ENCODE measurements around the gene IL16. TPM values are rescaled to one million over a fixed set of nuclear protein-coding genes. Genes with fewer than 3 reads are reported as not detected.
"Not testable (repeated sequence)": the region's sequence is repeated elsewhere in the genome, so short reads cannot be mapped to it uniquely, and the experiment has no call there.

IL16 gene
- total RNA-seq, 2 donors from 2014 or later = 87.1 to 104 TPM

DNA sequence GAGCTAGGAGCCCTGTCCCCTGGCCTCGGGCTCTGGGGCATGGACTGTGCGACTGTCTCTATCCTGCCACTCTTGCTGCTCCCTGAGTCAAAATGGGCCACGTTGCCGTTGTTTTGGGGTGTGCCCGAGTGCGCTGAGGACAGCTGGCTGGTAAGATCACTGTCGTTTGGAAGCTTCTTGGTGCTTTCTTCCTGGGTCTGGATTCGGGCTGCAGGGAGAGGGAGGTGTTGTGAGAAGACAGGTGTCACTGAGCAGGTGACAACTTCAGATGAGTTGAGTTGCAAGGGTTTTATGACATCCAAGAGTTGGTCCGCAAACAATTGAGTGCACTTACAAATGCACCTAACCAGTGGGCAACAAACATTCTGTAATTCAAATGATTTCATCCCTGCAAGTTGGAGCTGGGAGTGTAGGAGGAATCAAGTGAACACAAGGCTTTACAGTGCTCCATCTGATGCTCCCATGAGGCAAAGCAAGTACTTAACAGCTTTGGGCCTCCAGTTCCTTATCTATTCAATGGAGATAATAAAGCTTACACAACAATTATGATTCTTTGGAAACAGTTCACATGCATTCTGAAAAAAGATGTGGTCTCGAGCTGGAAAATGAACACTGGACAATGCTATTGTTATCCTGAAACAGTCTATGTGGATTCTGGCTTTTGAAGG, 138.2 kb downstream of the IL16 start:
- no peaks in the 10 kb centered on the region for H3K36me3 Mint-ChIP-seq (ENCODE audit: low read depth)
- H3K4me3 Mint-ChIP-seq = no peak overlapping the region
- peaks cover 5% of the 10 kb centered on the region for H3K27me3 Mint-ChIP-seq
- H3K9me3 ChIP-seq (ENCODE audit: control insufficient read depth, low read length, poor library complexity, severe bottlenecking) = no peaks in the 10 kb centered on the region
- no peak overlapping the region for H3K27ac Mint-ChIP-seq
- DNase-seq (no peak), ATAC-seq (no peak)
- peaks cover 13% of the 10 kb centered on the region for H3K4me1 Mint-ChIP-seq

DNA sequence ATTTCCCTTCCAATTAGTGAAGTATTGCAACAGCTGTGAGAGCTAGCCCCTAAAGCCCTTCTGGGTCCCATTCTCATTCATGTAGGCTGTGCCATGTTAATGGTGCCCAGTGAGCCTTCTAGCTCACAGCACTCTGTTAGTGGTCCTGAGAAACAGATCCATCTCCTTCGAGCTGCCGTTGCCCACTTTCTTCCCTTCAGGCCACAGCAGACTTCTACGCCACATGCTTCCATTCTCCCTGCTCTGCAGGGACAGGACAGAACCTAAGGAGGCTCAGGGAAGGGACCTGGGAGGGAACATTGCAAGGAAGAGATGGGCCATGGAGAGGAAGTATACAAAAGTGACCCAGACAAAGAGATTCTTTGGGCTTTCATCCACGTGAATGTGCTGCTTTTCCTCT, 139.0 kb downstream of the IL16 start:
- H3K27ac Mint-ChIP-seq = no peak overlapping the region
- H3K9me3 ChIP-seq (ENCODE audit: control insufficient read depth, low read length, poor library complexity, severe bottlenecking) = no peaks in the 10 kb centered on the region
- peaks cover 9% of the 10 kb centered on the region for H3K27me3 Mint-ChIP-seq
- ATAC-seq (no peak), DNase-seq (no peak)
- no peaks in the 10 kb centered on the region for H3K36me3 Mint-ChIP-seq (ENCODE audit: low read depth)
- H3K4me1 Mint-ChIP-seq = peaks cover 14% of the 10 kb centered on the region
- H3K4me3 Mint-ChIP-seq = no peak overlapping the region

DNA sequence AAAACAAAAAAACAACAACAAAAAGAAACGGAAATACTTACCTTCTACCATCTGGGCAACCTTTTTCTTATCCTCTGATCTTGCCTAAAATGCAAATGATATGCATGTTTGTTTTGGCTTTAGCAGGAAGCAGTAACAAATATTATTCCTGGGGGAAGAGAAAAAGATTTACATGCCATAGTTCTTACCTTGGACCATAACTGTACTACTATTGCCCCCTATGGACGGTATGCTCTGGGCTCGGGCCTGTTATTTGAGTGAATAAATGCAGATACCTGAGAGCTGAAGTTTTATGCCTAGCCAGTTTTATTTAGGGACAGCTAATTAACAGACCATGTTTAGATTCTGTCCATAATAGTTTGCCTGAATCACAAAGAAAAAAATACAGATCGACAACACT, 139.9 kb downstream of the IL16 start:
- Mint-ChIP-seq H3K4me3 (no peak overlapping the region), H3K4me1 (peaks cover 12% of the 10 kb centered on the region), H3K27me3 (peaks cover 13% of the 10 kb centered on the region), H3K36me3 (ENCODE audit: low read depth) (no peaks in the 10 kb centered on the region), H3K27ac (no peak overlapping the region)
- no peaks in the 10 kb centered on the region for H3K9me3 ChIP-seq (ENCODE audit: control insufficient read depth, low read length, poor library complexity, severe bottlenecking)
- ATAC-seq (peak; percentile 62), DNase-seq (no peak)

- ATAC-seq (no peak), DNase-seq (no peak)
- H3K4me3 Mint-ChIP-seq = no peak overlapping the region
- H3K9me3 ChIP-seq (ENCODE audit: control insufficient read depth, low read length, poor library complexity, severe bottlenecking) = no peaks in the 10 kb centered on the region
- no peak overlapping the region for H3K27ac Mint-ChIP-seq
- H3K27me3 Mint-ChIP-seq = peaks cover 13% of the 10 kb centered on the region
- peaks cover 9% of the 10 kb centered on the region for H3K4me1 Mint-ChIP-seq
- no peaks in the 10 kb centered on the region for H3K36me3 Mint-ChIP-seq (ENCODE audit: low read depth)
These were observed 140.6 kb downstream of the IL16 start for GRCh38 chr15:81337241-81337640.

DNA sequence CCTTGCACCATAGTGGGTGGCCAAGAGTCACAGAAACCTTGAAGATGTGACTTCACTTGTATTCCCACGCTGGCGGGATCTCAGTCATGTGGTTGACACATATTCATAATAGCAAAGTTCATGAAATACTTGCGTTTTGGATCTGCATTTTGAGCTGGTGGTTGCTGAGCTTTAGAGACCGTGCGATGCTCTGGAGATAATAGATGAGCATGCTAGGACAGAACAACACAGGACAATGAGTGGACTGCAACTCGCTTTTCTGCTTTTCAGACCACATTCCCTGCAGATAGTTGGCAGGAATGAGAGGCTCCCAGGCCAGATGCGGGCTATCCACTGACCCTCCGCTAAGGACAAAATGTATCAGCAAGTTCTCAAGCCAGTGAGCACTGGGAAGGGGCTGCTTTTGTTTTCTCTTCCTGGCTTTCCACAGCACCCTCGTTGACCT, 141.1 kb downstream of the IL16 start:
- no peak overlapping the region for H3K4me3 Mint-ChIP-seq
- H3K9me3 ChIP-seq (ENCODE audit: control insufficient read depth, low read length, poor library complexity, severe bottlenecking) = no peaks in the 10 kb centered on the region
- ATAC-seq (no peak), DNase-seq (no peak)
- peaks cover 9% of the 10 kb centered on the region for H3K4me1 Mint-ChIP-seq
- no peaks in the 10 kb centered on the region for H3K36me3 Mint-ChIP-seq (ENCODE audit: low read depth)
- H3K27me3 Mint-ChIP-seq = peaks cover 13% of the 10 kb centered on the region
- no peak overlapping the region for H3K27ac Mint-ChIP-seq

GRCh38 chr15:81338170-81339007, 141.7 kb downstream of the IL16 start:
- peaks cover 13% of the 10 kb centered on the region for H3K27me3 Mint-ChIP-seq
- H3K27ac Mint-ChIP-seq = no peak overlapping the region
- no peak for ATAC-seq
- DNase-seq = no peak
- H3K4me1 Mint-ChIP-seq = peaks cover 9% of the 10 kb centered on the region
- no peak overlapping the region for H3K4me3 Mint-ChIP-seq
- no peaks in the 10 kb centered on the region for H3K9me3 ChIP-seq (ENCODE audit: control insufficient read depth, low read length, poor library complexity, severe bottlenecking)
- no peaks in the 10 kb centered on the region for H3K36me3 Mint-ChIP-seq (ENCODE audit: low read depth)

- no peaks in the 10 kb centered on the region for H3K9me3 ChIP-seq (ENCODE audit: control insufficient read depth, low read length, poor library complexity, severe bottlenecking)
- Mint-ChIP-seq H3K4me3 (no peak overlapping the region), H3K4me1 (peaks cover 9% of the 10 kb centered on the region), H3K27me3 (peaks cover 21% of the 10 kb centered on the region), H3K36me3 (ENCODE audit: low read depth) (peaks cover 2% of the 10 kb centered on the region), H3K27ac (no peak overlapping the region)
- no peak for ATAC-seq
- DNase-seq = no peak
These were observed 142.6 kb downstream of the IL16 start for GRCh38 chr15:81339321-81339720.

- Mint-ChIP-seq H3K27me3 (peaks cover 21% of the 10 kb centered on the region), H3K4me3 (no peak overlapping the region), H3K4me1 (peaks cover 9% of the 10 kb centered on the region), H3K36me3 (ENCODE audit: low read depth) (peaks cover 2% of the 10 kb centered on the region), H3K27ac (no peak overlapping the region)
- no peaks in the 10 kb centered on the region for H3K9me3 ChIP-seq (ENCODE audit: control insufficient read depth, low read length, poor library complexity, severe bottlenecking)
- DNase-seq (no peak), ATAC-seq (no peak)
These were observed 143.2 kb downstream of the IL16 start for GRCh38 chr15:81339851-81340250.

DNA sequence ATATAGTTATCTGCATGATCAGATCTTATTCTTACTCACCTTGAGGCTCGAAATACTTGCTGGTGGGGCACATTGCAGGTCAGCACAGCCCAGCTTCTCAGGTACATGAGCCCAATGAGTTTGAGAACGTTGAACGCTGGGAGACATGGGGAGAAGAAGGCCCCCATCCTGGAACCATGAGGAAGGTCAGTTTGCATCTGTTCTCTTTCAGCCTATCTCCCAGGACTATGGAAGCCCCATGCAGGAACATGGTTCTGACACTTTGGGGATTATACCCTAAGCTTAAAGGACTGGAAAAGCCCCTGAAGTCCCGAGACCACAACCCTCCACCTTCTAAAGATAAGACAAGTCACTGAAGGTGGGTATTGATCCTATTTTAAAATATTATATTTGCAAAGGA, 144.7 kb downstream of the IL16 start:
- DNase-seq (no peak), ATAC-seq (no peak)
- no peak overlapping the region for H3K27ac Mint-ChIP-seq
- peaks cover 9% of the 10 kb centered on the region for H3K4me1 Mint-ChIP-seq
- H3K36me3 Mint-ChIP-seq (ENCODE audit: low read depth) = peaks cover 2% of the 10 kb centered on the region
- H3K9me3 ChIP-seq (ENCODE audit: control insufficient read depth, low read length, poor library complexity, severe bottlenecking) = no peaks in the 10 kb centered on the region
- peaks cover 21% of the 10 kb centered on the region for H3K27me3 Mint-ChIP-seq
- H3K4me3 Mint-ChIP-seq = no peak overlapping the region

- no peaks in the 10 kb centered on the region for H3K9me3 ChIP-seq (ENCODE audit: control insufficient read depth, low read length, poor library complexity, severe bottlenecking)
- Mint-ChIP-seq H3K27me3 (peaks cover 32% of the 10 kb centered on the region), H3K4me3 (no peak overlapping the region), H3K36me3 (ENCODE audit: low read depth) (peaks cover 2% of the 10 kb centered on the region), H3K4me1 (peaks cover 5% of the 10 kb centered on the region), H3K27ac (no peak overlapping the region)
- DNase-seq (no peak), ATAC-seq (no peak)
These were observed 146.7 kb downstream of the IL16 start for GRCh38 chr15:81343371-81343770.

- ATAC-seq (no peak), DNase-seq (no peak)
- no peak overlapping the region for H3K4me3 Mint-ChIP-seq
- H3K27me3 Mint-ChIP-seq = peaks cover 27% of the 10 kb centered on the region
- H3K9me3 ChIP-seq (ENCODE audit: control insufficient read depth, low read length, poor library complexity, severe bottlenecking) = no peaks in the 10 kb centered on the region
- H3K27ac Mint-ChIP-seq = no peak overlapping the region
- peaks cover 5% of the 10 kb centered on the region for H3K36me3 Mint-ChIP-seq (ENCODE audit: low read depth)
- no peaks in the 10 kb centered on the region for H3K4me1 Mint-ChIP-seq
These were observed 149.9 kb downstream of the IL16 start for GRCh38 chr15:81346611-81347010.

DNA sequence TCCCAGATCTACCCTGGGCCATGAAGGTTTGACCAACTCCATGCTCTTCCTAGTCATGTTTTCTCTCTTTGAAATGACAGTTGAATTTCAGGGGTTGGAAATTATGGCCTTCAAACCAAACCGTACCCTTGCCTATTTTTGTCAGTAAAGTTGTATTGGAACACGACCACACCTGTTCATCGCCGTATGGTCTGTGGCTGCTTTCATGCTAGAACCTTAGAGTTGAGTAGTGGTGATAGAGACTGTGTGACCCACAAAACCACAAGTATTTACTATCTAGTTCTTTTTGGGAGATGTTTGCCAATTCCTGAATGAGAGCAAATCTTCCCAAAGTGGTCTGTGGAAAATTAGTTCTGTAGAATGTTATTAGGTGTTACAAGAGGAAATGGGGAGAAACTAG, 151.2 kb downstream of the IL16 start:
- H3K9me3 ChIP-seq (ENCODE audit: control insufficient read depth, low read length, poor library complexity, severe bottlenecking) = no peaks in the 10 kb centered on the region
- Mint-ChIP-seq H3K4me1 (no peaks in the 10 kb centered on the region), H3K27ac (no peak overlapping the region), H3K4me3 (no peak overlapping the region), H3K27me3 (peaks cover 27% of the 10 kb centered on the region), H3K36me3 (ENCODE audit: low read depth) (peaks cover 5% of the 10 kb centered on the region)
- ATAC-seq (no peak), DNase-seq (no peak)

- peaks cover 24% of the 10 kb centered on the region for H3K27me3 Mint-ChIP-seq
- H3K4me1 Mint-ChIP-seq = not testable (repeated sequence)
These were observed 152.0 kb downstream of the IL16 start for GRCh38 chr15:81348691-81349090.

GRCh38 chr15:81349271-81349670, 152.6 kb downstream of the IL16 start:
- peaks cover 21% of the 10 kb centered on the region for H3K27me3 Mint-ChIP-seq
- no peak overlapping the region for H3K4me3 Mint-ChIP-seq
- no peak for ATAC-seq
- no peak overlapping the region for H3K27ac Mint-ChIP-seq
- H3K36me3 Mint-ChIP-seq (ENCODE audit: low read depth) = peaks cover 3% of the 10 kb centered on the region
- H3K4me1 Mint-ChIP-seq = no peaks in the 10 kb centered on the region
- no peaks in the 10 kb centered on the region for H3K9me3 ChIP-seq (ENCODE audit: control insufficient read depth, low read length, poor library complexity, severe bottlenecking)
- no peak for DNase-seq

More at GRCh38 chr15:81348691-81349090, 152.0 kb downstream of the IL16 start:
- not testable (repeated sequence) for ATAC-seq; H3K27ac Mint-ChIP-seq; H3K9me3 ChIP-seq (ENCODE audit: control insufficient read depth, low read length, poor library complexity, severe bottlenecking); DNase-seq; H3K36me3 Mint-ChIP-seq (ENCODE audit: low read depth); H3K4me3 Mint-ChIP-seq

All from T-helper 17 cell (primary cell).